WTC11 (cell line): ENCODE results near the gene HBD.

Experiments used
- FOXJ3 ChIP-seq: sonication (generic); formaldehyde crosslinking; IDR thresholded peaks from 2 replicates; pipeline ENCODE4 v1.9.0; 2021; ENCODE audit warnings: missing genetic modification reagents, mild to moderate bottlenecking, borderline replicate concordance
- SP1 ChIP-seq: sonication (generic); formaldehyde crosslinking; conservative IDR thresholded peaks from 2 replicates; pipeline ENCODE4 v1.8.1; 2022; ENCODE audit warnings: missing genetic modification reagents
- TEAD4 ChIP-seq: sonication (generic); formaldehyde crosslinking; IDR thresholded peaks from 2 replicates; pipeline ENCODE4 v1.8.0; 2022; ENCODE audit warnings: mild to moderate bottlenecking, missing genetic modification reagents

DNA sequence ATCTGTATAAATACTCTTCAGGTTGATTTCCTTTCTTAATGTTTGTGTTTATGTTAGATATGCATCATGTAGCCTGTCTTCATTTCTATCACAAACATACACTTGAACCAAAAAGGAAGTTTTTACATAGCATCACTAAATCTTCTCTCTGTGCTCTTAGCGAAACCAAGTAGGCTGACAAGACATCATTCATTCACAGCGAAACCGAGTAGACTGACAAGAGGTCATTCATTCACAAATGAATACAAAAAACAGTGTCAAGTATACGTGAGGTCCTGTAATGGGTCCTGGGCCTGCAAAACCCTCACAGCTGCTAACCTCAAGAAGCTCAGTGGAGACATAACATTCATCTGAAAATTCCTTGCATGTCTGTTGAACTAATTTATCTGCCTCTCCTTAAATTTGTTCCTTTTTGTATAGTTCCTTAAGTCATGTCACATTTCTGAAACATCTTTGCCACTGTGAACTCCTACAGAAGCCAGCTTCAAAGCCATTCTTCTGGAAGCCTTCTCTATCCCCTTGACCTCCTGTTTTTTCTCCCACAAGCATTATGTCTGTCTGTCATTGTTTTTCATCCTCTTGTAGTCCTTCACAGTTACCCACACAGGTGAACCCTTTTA lies 45.3 kb upstream of the HBD start:
- TF ChIP-seq FOXJ3 (CRISPR knock-in tag), result no peak
- no peak for TF ChIP-seq TEAD4
- TF ChIP-seq SP1 (CRISPR knock-in tag), result no peak
